A549 (cell line): ENCODE data around the gene MRPL20. TPM values are rescaled to one million over a fixed set of nuclear protein-coding genes. Genes with fewer than 3 reads are reported as not detected.
"Not testable (repeated sequence)": the region's sequence is repeated elsewhere in the genome, so short reads cannot be mapped to it uniquely, and the experiment has no call there.

Experiments
- ATAC-seq, 2 experiments: fragments of 200-7000 bp in 1 of 2; fragments of >200 bp in 1 of 2; cut with Nextera tagmentation in 1 of 2; cut with Tn5 transposase in 1 of 2; 3 replicates each; pipeline versions ENCODE4 v1.8.0 to v1.9.1; 2018 to 2020; ENCODE audit warnings: mild to moderate bottlenecking in 1 of 2, moderate library complexity in 1 of 2
- CTCF ChIA-PET: fragments of 300-600 bp; sonication (Branson Sonifier 250); formaldehyde crosslinking; extraction: SDS; loops from one replicate; lab custom pipeline; 2021; ENCODE audit warnings: antibody characterized with exemption, inconsistent platforms; lab: Yijun Ruan, JAX
- POLR2A ChIA-PET: fragments of 350-600 bp; formaldehyde crosslinking; extraction: SDS; loops from one replicate; lab custom pipeline; 2021; ENCODE audit warnings: antibody characterized with exemption, inconsistent platforms; lab: Yijun Ruan, JAX
- DNase-seq, 2 experiments: peaks; one replicate each; pipeline versions ENCODE4 v3.0.0 to v3.0.0-alpha.2; 2011 to 2016; ENCODE audit warnings: low read depth in 1 of 2, low spot score in 1 of 2
- FAIRE-seq: peaks from 2 replicates; lab custom pipeline; 2011; peaks lifted over from hg19 to GRCh38; lab: Jason Lieb, UNC
- H3K27ac ChIP-seq, 2 experiments: fragments of >200 bp; sonication (Bioruptor Twin); formaldehyde crosslinking; 3 replicates each; pipeline ENCODE4 v1.5.1; 2016 to 2017
- H3K4me1 ChIP-seq: fragments of >200 bp; sonication (Bioruptor Twin); formaldehyde crosslinking; 3 replicates; pipeline ENCODE4 v1.6.1; 2016
- H3K4me2 ChIP-seq: fragments of >200 bp; sonication (Bioruptor Twin); formaldehyde crosslinking; 3 replicates; pipeline ENCODE4 v1.6.1; 2016
- H3K4me3 ChIP-seq: fragments of >200 bp; sonication (Bioruptor Twin); formaldehyde crosslinking; 3 replicates; pipeline ENCODE4 v1.5.1; 2016
- H3K9me3 ChIP-seq: fragments of >200 bp; sonication (Bioruptor Twin); formaldehyde crosslinking; 3 replicates; pipeline ENCODE4 v1.6.1; 2016
- CEBPB ChIP-seq, 2 experiments: fragments of >200 bp in 1 of 2; sonication (Bioruptor Twin) in 1 of 2; formaldehyde crosslinking in 1 of 2; IDR thresholded peaks; 2 replicates each; pipeline ENCODE4 v1.6.1; 2012 to 2016
- ELK1 ChIP-seq: fragments of 150-350 bp; IDR thresholded peaks from 2 replicates; pipeline ENCODE4 v1.6.1; 2014; ENCODE audit warnings: low read depth, mild to moderate bottlenecking, low read length
- HDAC2 ChIP-seq: fragments of 200-600 bp; sonication (generic); IDR thresholded peaks from 2 replicates; pipeline ENCODE4 v1.6.1; 2016
- HOXB5 ChIP-seq: fragments of 250-450 bp; sonication (Bioruptor Pico); IDR thresholded peaks from 2 replicates; pipeline ENCODE4 v1.5.0; 2020; ENCODE audit warnings: mild to moderate bottlenecking, moderate library complexity
- MYC ChIP-seq: IDR thresholded peaks from 2 replicates; pipeline ENCODE4 v1.6.1; 2012; ENCODE audit warnings: mild to moderate bottlenecking, inconsistent platforms, low read length, improper control_type of control experiment, borderline replicate concordance
- REST ChIP-seq: fragments of 200-600 bp; sonication (generic); IDR thresholded peaks from 2 replicates; pipeline ENCODE4 v1.6.1; 2016; ENCODE audit warnings: antibody characterized with exemption, mild to moderate bottlenecking, moderate library complexity
- TP53 ChIP-seq: fragments of 250-450 bp; sonication (Bioruptor Pico); IDR thresholded peaks from 2 replicates; pipeline ENCODE4 v1.5.0; 2021; ENCODE audit warnings: mild to moderate bottlenecking, moderate library complexity
- USF2 ChIP-seq: fragments of 450-650 bp; IDR thresholded peaks from 2 replicates; pipeline ENCODE4 v1.6.1; 2014; ENCODE audit warnings: antibody characterized with exemption
- ZFP36 ChIP-seq: fragments of 450-650 bp; IDR thresholded peaks from 2 replicates; pipeline ENCODE4 v1.6.1; 2014; ENCODE audit warnings: borderline replicate concordance; ENCODE audit not compliant: partially characterized antibody
- ZNF302 ChIP-seq: fragments of 250-450 bp; sonication (Bioruptor Pico); IDR thresholded peaks from 2 replicates; pipeline ENCODE4 v1.9.0; 2021; ENCODE audit warnings: inconsistent platforms, mild to moderate bottlenecking, moderate library complexity
- ZSCAN20 ChIP-seq: fragments of 250-450 bp; sonication (Bioruptor Pico); IDR thresholded peaks from 2 replicates; pipeline ENCODE4 v1.8.0; 2022; ENCODE audit warnings: mild to moderate bottlenecking, moderate library complexity
- WGBS: methylation state at CpG from one replicate; pipeline ENCODE4 v1.1.6; 2017; ENCODE audit errors: missing lambda C conversion rate; 5-methylcytosine and 5-hydroxymethylcytosine counted together
- polyA plus RNA-seq, 4 experiments: library from polyadenylated mRNA; depleted of rRNA in 3 of 4; stranded (reverse); fragments of >200 nt; fragmentation: RNase III in 1 of 4; extraction: RNeasy Plus Mini Kit Qiagen cat#74134 plus additional on column Dnase treatment in 1 of 4; gene quantifications; 2 replicates in 3 of 4; 3 replicates in 1 of 4; pipeline ENCODE4 v1.2.3, GENCODE V29; 2011 to 2017

Gene MRPL20
- polyA plus RNA-seq, 2 of the 4 experiments (the other 2 are of a cell fraction) = 158 to 163 TPM

- DNase-seq (no peak), FAIRE-seq (no peak), ATAC-seq (no peak)
- Histone ChIP-seq H3K4me2 (no peak overlapping the region), H3K4me1 (no peaks in the 10 kb centered on the region), H3K4me3 (no peak overlapping the region), H3K27ac (no peak overlapping the region), H3K9me3 (no peaks in the 10 kb centered on the region)
- no peak for TF ChIP-seq CEBPB (IDR thresholded peaks at IDR 0.05)
- POLR2A ChIA-PET = no interaction called here
- CTCF ChIA-PET = no interaction called here
- no CpG with 5 or more reads among the region's 30 CpGs for WGBS
Observed at GRCh38 chr1:1455366-1455884, 48.3 kb upstream of the MRPL20 start.

GRCh38 chr1:1454286-1455056 lies 47.4 kb upstream of the MRPL20 start:
- CTCF ChIA-PET, H3K27ac ChIP-seq, H3K4me3 ChIP-seq, FAIRE-seq, ATAC-seq, H3K9me3 ChIP-seq, H3K4me2 ChIP-seq, H3K4me1 ChIP-seq, POLR2A ChIA-PET, DNase-seq: not testable (repeated sequence)
- no CpG with 5 or more reads among the region's 41 CpGs for WGBS

GRCh38 chr1:1452882-1453281 lies 45.8 kb upstream of the MRPL20 start:
- ChIA-PET CTCF (no interaction called here), POLR2A (no interaction called here)
- H3K27ac ChIP-seq = no peak overlapping the region
- no peaks in the 10 kb centered on the region for H3K4me1 ChIP-seq
- no peak overlapping the region for H3K4me2 ChIP-seq
- no peak overlapping the region for H3K4me3 ChIP-seq
- FAIRE-seq (no peak), ATAC-seq (no peak), DNase-seq (no peak)
- H3K9me3 ChIP-seq = no peaks in the 10 kb centered on the region
- WGBS = no CpG with 5 or more reads among the region's 16 CpGs
- TF ChIP-seq HOXB5 (CRISPR knock-in tag) (no peak), ELK1 (no peak), HDAC2 (no peak), ZFP36 (no peak), MYC (no peak), USF2 (no peak), TP53 (no peak)

- H3K9me3 ChIP-seq, CTCF ChIA-PET, H3K4me1 ChIP-seq, H3K4me3 ChIP-seq, FAIRE-seq, POLR2A ChIA-PET, DNase-seq, ATAC-seq, H3K27ac ChIP-seq, H3K4me2 ChIP-seq: not testable (repeated sequence)
- no CpG with 5 or more reads among the region's 8 CpGs for WGBS
Observed at GRCh38 chr1:1452365-1452739, 45.3 kb upstream of the MRPL20 start.

GRCh38 chr1:1451696-1452364 lies 44.7 kb upstream of the MRPL20 start:
- no peak for FAIRE-seq

GRCh38 chr1:1450616-1451015 lies 43.5 kb upstream of the MRPL20 start:
- H3K27ac ChIP-seq, H3K4me3 ChIP-seq, FAIRE-seq, POLR2A ChIA-PET, CTCF ChIA-PET, H3K4me1 ChIP-seq, DNase-seq, H3K9me3 ChIP-seq, H3K4me2 ChIP-seq, ATAC-seq: not testable (repeated sequence)
- no CpG with 5 or more reads among the region's 22 CpGs for WGBS

More at GRCh38 chr1:1451696-1452364, 44.7 kb upstream of the MRPL20 start:
- Histone ChIP-seq H3K4me2 (no peak overlapping the region), H3K9me3 (no peaks in the 10 kb centered on the region), H3K27ac (no peak overlapping the region), H3K4me1 (no peaks in the 10 kb centered on the region), H3K4me3 (no peak overlapping the region)
- no peak for ATAC-seq
- ChIA-PET POLR2A (no interaction called here), CTCF (no interaction called here)
- no peak for DNase-seq
- TF ChIP-seq REST (no peak), ZSCAN20 (CRISPR knock-in tag) (no peak), ZNF302 (CRISPR knock-in tag) (no peak), HOXB5 (CRISPR knock-in tag) (no peak)
- no CpG with 5 or more reads among the region's 26 CpGs for WGBS
